HCT116 (cell line): ENCODE results near the gene NUFIP2. TPM values are rescaled to one million over a fixed set of nuclear protein-coding genes. Genes with fewer than 3 reads are reported as not detected.

ENCODE experiments used
- ATAC-seq: fragments of 200-7000 bp; cut with Tn5 transposase; 2 replicates; pipeline ENCODE4 v1.9.1; 2020; ENCODE audit warnings: mild to moderate bottlenecking, moderate library complexity
- BruUV-seq: library from RNA; stranded (reverse); fragments of 400-500 nt; replicated peaks from 2 replicates; lab custom pipeline; 2021; lab: Mats Ljungman, UMichigan
- CTCF ChIA-PET: fragments of 300-600 bp; sonication (Branson Sonifier 250); formaldehyde crosslinking; loops from one replicate; lab custom pipeline; 2021; ENCODE audit warnings: antibody characterized with exemption; lab: Charles Lee
- POLR2A ChIA-PET: fragments of 300-600, 350-600 bp; sonication (Branson Sonifier 250); formaldehyde crosslinking; loops from one replicate; lab custom pipeline; 2021; ENCODE audit warnings: antibody characterized with exemption; lab: Charles Lee
- RAD21 ChIA-PET, 2 experiments: fragments of 300-600 bp; sonication (Branson Sonifier 250); formaldehyde crosslinking; loops; one replicate each; lab custom pipeline; 2023; ENCODE audit warnings: low total read pairs in 2 of 2; ENCODE audit not compliant: uncharacterized antibody in 2 of 2, unreplicated experiment in 2 of 2, low non-redundant PET in 1 of 2; lab: Charles Lee
- DNase-seq: peaks from one replicate; pipeline ENCODE4 v3.0.0-alpha.2; 2010; ENCODE audit warnings: low read depth, low spot score
- H2AFZ ChIP-seq: fragments of 200-600 bp; shearing (Covaris generic), sonication (generic); 2 replicates; pipeline ENCODE4 v1.6.1; 2017; ENCODE audit warnings: low read depth, mixed run types, mixed read lengths, antibody characterized with exemption, low read length; ENCODE audit not compliant: poor library complexity, severe bottlenecking
- H3K27ac ChIP-seq: 2 replicates; pipeline ENCODE4 v1.5.1; 2012; ENCODE audit warnings: low read depth, low read length
- H3K27me3 ChIP-seq: fragments of 200-600 bp; sonication (generic); 2 replicates; pipeline ENCODE4 v1.6.1; 2016; ENCODE audit warnings: mixed run types, low read length, mixed read lengths; ENCODE audit not compliant: insufficient read depth
- H3K36me3 ChIP-seq, 2 experiments: fragments of 200-500 bp in 1 of 2; fragments of 200-600 bp in 1 of 2; sonication (Bioruptor generic) in 1 of 2; sonication (generic) in 1 of 2; 2 replicates each; pipeline versions ENCODE4 v1.5.1 to v1.6.1; 2014 to 2016; ENCODE audit warnings: low read length in 2 of 2, inconsistent platforms in 1 of 2, mixed read lengths in 1 of 2, mixed run types in 1 of 2; ENCODE audit not compliant: insufficient read depth in 2 of 2, control insufficient read depth in 1 of 2
- H3K4me1 ChIP-seq, 2 experiments: fragments of 200-600 bp in 1 of 2; sonication (generic) in 1 of 2; 2 replicates each; pipeline versions ENCODE4 v1.5.1 to v1.6.1; 2012 to 2017; ENCODE audit warnings: low read length in 2 of 2, inconsistent platforms in 1 of 2, mild to moderate bottlenecking in 1 of 2, mixed read lengths in 1 of 2, mixed run types in 1 of 2, moderate library complexity in 1 of 2; ENCODE audit not compliant: insufficient read depth in 2 of 2, control insufficient read depth in 1 of 2
- H3K4me2 ChIP-seq: fragments of 200-600 bp; sonication (generic); 2 replicates; pipeline ENCODE4 v1.6.1; 2017; ENCODE audit warnings: mixed run types, low read length, mixed read lengths
- H3K4me3 ChIP-seq, 2 experiments: fragments of 200-600 bp in 1 of 2; sonication (generic) in 1 of 2; replicated peaks in 1 of 2; 2 replicates each; pipeline ENCODE4 v1.5.1; 2011 to 2016; ENCODE audit warnings: low read length in 2 of 2, control low read depth in 1 of 2, low read depth in 1 of 2, mild to moderate bottlenecking in 1 of 2, mixed read lengths in 1 of 2, mixed run types in 1 of 2
- H3K79me2 ChIP-seq: fragments of 200-600 bp; sonication (generic); 2 replicates; pipeline ENCODE4 v1.6.1; 2017; ENCODE audit warnings: mild to moderate bottlenecking, mixed run types, low read length, moderate library complexity, mixed read lengths; ENCODE audit not compliant: insufficient read depth
- H3K9ac ChIP-seq: fragments of 200-600 bp; sonication (generic); 2 replicates; pipeline ENCODE4 v1.6.1; 2016; ENCODE audit warnings: low read length, mixed read lengths
- H3K9me2 ChIP-seq: fragments of 200-600 bp; sonication (generic), shearing (Covaris generic); 2 replicates; pipeline ENCODE4 v1.6.1; 2017; ENCODE audit warnings: mixed run types, mild to moderate bottlenecking, moderate library complexity; ENCODE audit not compliant: insufficient read depth
- H3K9me3 ChIP-seq, 2 experiments: fragments of 200-500 bp in 1 of 2; fragments of 200-600 bp in 1 of 2; sonication (Bioruptor generic) in 1 of 2; sonication (generic) in 1 of 2; 2 replicates each; pipeline ENCODE4 v1.6.1; 2014 to 2017; ENCODE audit warnings: low read length in 2 of 2, mixed read lengths in 2 of 2, inconsistent platforms in 1 of 2, low read depth in 1 of 2, mild to moderate bottlenecking in 1 of 2, mixed run types in 1 of 2, moderate library complexity in 1 of 2; ENCODE audit not compliant: control insufficient read depth in 1 of 2, insufficient read depth in 1 of 2
- H4K20me1 ChIP-seq: fragments of 200-600 bp; sonication (generic), shearing (Covaris generic); 2 replicates; pipeline ENCODE4 v1.6.1; 2017; ENCODE audit warnings: mixed run types, mild to moderate bottlenecking, moderate library complexity; ENCODE audit not compliant: insufficient read depth
- ATF3 ChIP-seq: IDR thresholded peaks from 2 replicates; pipeline ENCODE4 v1.6.1; 2012
- CBX3 ChIP-seq: IDR thresholded peaks from 2 replicates; pipeline ENCODE4 v1.6.1; 2012; ENCODE audit warnings: low read depth
- CEBPB ChIP-seq: IDR thresholded peaks from 2 replicates; pipeline ENCODE4 v1.6.1; 2012; ENCODE audit warnings: low read depth
- ELF1 ChIP-seq: IDR thresholded peaks from 2 replicates; pipeline ENCODE4 v1.6.1; 2012; ENCODE audit warnings: low read depth, borderline replicate concordance
- SP1 ChIP-seq: IDR thresholded peaks from 2 replicates; pipeline ENCODE4 v1.6.1; 2012; ENCODE audit warnings: low read depth
- ZNF274 ChIP-seq: fragments of 200-500 bp; sonication (Bioruptor generic); IDR thresholded peaks from 2 replicates; pipeline ENCODE4 v1.6.1; 2014; ENCODE audit warnings: mild to moderate bottlenecking, low read depth, low read length, inconsistent platforms
- intact Hi-C: fragments of 100-400 bp; cut with micrococcal nuclease; formaldehyde crosslinking; loops from 2 replicates; pipeline ENCODE4 v1.10.0; 2022
- total RNA-seq: library from RNA; stranded (reverse); gene quantifications from one replicate; pipeline ENCODE4 v1.2.1, GENCODE V29; 2021; ENCODE audit not compliant: unreplicated experiment
- TF ChIP-seq, protein P1 (sequence below), 3 experiments: fragments of 200-600 bp in 1 of 3; sonication (generic) in 1 of 3; IDR thresholded peaks in 2 of 3; conservative IDR thresholded peaks in 1 of 3; 2 replicates each; pipeline ENCODE4 v1.5.1; 2012 to 2017; ENCODE audit warnings: low read depth in 2 of 3, low read length in 2 of 3, antibody characterized with exemption in 1 of 3, borderline replicate concordance in 1 of 3, control low read depth in 1 of 3, mild to moderate bottlenecking in 1 of 3, mixed read lengths in 1 of 3, mixed run types in 1 of 3, moderate library complexity in 1 of 3; ENCODE audit not compliant: insufficient read depth in 1 of 3
- TF ChIP-seq, protein P2 (sequence below): IDR thresholded peaks from 2 replicates; pipeline ENCODE4 v1.6.1; 2012; ENCODE audit warnings: low read depth

NUFIP2 gene
- total RNA-seq, 1 experiment from 2014 or later, result 66.5 TPM

GRCh38 chr17:29216181-29216580 is 77.8 kb downstream of the NUFIP2 start:
- intact Hi-C loops, result no loop called here
- peaks cover 0 to 9% of the 10 kb centered on the region in 2 experiments; a peak in 1 of 4 replicates for H3K4me1 ChIP-seq
- no peak overlapping the region for H3K4me3 ChIP-seq

More at GRCh38 chr17:29216181-29216580, 77.8 kb downstream of the NUFIP2 start:
- no peak for TF ChIP-seq ZNF274
- TF ChIP-seq ELF1, result no peak
- TF ChIP-seq, protein P1, sequence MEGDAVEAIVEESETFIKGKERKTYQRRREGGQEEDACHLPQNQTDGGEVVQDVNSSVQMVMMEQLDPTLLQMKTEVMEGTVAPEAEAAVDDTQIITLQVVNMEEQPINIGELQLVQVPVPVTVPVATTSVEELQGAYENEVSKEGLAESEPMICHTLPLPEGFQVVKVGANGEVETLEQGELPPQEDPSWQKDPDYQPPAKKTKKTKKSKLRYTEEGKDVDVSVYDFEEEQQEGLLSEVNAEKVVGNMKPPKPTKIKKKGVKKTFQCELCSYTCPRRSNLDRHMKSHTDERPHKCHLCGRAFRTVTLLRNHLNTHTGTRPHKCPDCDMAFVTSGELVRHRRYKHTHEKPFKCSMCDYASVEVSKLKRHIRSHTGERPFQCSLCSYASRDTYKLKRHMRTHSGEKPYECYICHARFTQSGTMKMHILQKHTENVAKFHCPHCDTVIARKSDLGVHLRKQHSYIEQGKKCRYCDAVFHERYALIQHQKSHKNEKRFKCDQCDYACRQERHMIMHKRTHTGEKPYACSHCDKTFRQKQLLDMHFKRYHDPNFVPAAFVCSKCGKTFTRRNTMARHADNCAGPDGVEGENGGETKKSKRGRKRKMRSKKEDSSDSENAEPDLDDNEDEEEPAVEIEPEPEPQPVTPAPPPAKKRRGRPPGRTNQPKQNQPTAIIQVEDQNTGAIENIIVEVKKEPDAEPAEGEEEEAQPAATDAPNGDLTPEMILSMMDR (IDR thresholded peaks at IDR 0.05 in 2 of 3, conservative IDR thresholded peaks at IDR 0.05 in 1 of 3; ENCODE audit: borderline replicate concordance in 1 of 3, insufficient read depth in 1 of 3, low read depth in 2 of 3, low read length in 2 of 3), result no peak
- TF ChIP-seq CBX3, result no peak
- TF ChIP-seq SP1, result no peak
- no peak for TF ChIP-seq ATF3
- TF ChIP-seq CEBPB, result no peak
- TF ChIP-seq, protein P2, sequence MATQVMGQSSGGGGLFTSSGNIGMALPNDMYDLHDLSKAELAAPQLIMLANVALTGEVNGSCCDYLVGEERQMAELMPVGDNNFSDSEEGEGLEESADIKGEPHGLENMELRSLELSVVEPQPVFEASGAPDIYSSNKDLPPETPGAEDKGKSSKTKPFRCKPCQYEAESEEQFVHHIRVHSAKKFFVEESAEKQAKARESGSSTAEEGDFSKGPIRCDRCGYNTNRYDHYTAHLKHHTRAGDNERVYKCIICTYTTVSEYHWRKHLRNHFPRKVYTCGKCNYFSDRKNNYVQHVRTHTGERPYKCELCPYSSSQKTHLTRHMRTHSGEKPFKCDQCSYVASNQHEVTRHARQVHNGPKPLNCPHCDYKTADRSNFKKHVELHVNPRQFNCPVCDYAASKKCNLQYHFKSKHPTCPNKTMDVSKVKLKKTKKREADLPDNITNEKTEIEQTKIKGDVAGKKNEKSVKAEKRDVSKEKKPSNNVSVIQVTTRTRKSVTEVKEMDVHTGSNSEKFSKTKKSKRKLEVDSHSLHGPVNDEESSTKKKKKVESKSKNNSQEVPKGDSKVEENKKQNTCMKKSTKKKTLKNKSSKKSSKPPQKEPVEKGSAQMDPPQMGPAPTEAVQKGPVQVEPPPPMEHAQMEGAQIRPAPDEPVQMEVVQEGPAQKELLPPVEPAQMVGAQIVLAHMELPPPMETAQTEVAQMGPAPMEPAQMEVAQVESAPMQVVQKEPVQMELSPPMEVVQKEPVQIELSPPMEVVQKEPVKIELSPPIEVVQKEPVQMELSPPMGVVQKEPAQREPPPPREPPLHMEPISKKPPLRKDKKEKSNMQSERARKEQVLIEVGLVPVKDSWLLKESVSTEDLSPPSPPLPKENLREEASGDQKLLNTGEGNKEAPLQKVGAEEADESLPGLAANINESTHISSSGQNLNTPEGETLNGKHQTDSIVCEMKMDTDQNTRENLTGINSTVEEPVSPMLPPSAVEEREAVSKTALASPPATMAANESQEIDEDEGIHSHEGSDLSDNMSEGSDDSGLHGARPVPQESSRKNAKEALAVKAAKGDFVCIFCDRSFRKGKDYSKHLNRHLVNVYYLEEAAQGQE, result no peak
- H3K4me2 ChIP-seq, result no peak overlapping the region
- DNase-seq (no peak), ATAC-seq (no peak)
- H3K27me3 ChIP-seq, result no peaks in the 10 kb centered on the region
- ChIA-PET POLR2A (interaction anchor here (1.5 kb wide), 1 partner anchor 36 kb away, joined by 6 read pairs; the partner anchor contains the start of gene MYO18A), RAD21 (no interaction called here), CTCF (interaction anchor here (1.2 to 5.6 kb wide), 4 partner anchors 36 to 92 kb away, joined by 3 to 127 read pairs (median 4); partner anchors contain the start of gene MYO18A)
- H3K36me3 ChIP-seq, result 0 out of 4 replicates have a peak, but pooled peaks cover 0 to 4% of the 10 kb centered on the region in 2 experiments
- H3K9ac ChIP-seq, result no peak overlapping the region
- no peak overlapping the region for H2AFZ ChIP-seq
- no peaks in the 10 kb centered on the region for H4K20me1 ChIP-seq
- H3K9me3 ChIP-seq, result no peaks in the 10 kb centered on the region
- BruUV-seq, result no TSS peak
- H3K9me2 ChIP-seq, result no peaks in the 10 kb centered on the region
- no peak overlapping the region for H3K27ac ChIP-seq
- H3K79me2 ChIP-seq, result peaks cover 6% of the 10 kb centered on the region; the same call in 1 of the 2 replicates
